Uterus (tissue), 4 donors: ENCODE measurements around the gene APC. TPM values are rescaled to one million over a fixed set of nuclear protein-coding genes. Genes with fewer than 3 reads are reported as not detected.
A peak's percentile ranks its signal among the peaks of the same experiment; 100 is the strongest.
"Not testable (repeated sequence)": the region's sequence is repeated elsewhere in the genome, so short reads cannot be mapped to it uniquely, and the experiment has no call there.

Experiments
- DNase-seq, 2 donors: peaks; one replicate each; pipeline ENCODE4 v3.0.0-alpha.2; 2019 to 2020
- H3K27ac ChIP-seq, 2 donors: fragments of 200-600 bp; sonication (generic); 1 replicate in 1 of 2; 2 replicates in 1 of 2; pipeline ENCODE4 v1.5.1; 2016 to 2018
- H3K27me3 ChIP-seq, 2 donors: fragments of 200-600 bp; sonication (generic); one replicate each; pipeline ENCODE4 v1.5.1; 2018 to 2019; ENCODE audit warnings: control low read depth in 1 of 2
- H3K36me3 ChIP-seq, 2 donors: fragments of 200-600 bp; sonication (generic); one replicate each; pipeline ENCODE4 v1.5.1; 2019; ENCODE audit warnings: control low read depth in 1 of 2
- H3K4me1 ChIP-seq, 2 donors: fragments of 200-600 bp; sonication (generic); one replicate each; pipeline ENCODE4 v1.5.1; 2018 to 2019; ENCODE audit warnings: control low read depth in 1 of 2
- H3K4me3 ChIP-seq, 2 donors: fragments of 200-600 bp; sonication (generic); 1 replicate in 1 of 2; 2 replicates in 1 of 2; pipeline ENCODE4 v1.5.1; 2018 to 2019; ENCODE audit warnings: mild to moderate bottlenecking in 1 of 2
- H3K9me3 ChIP-seq, 2 donors: fragments of 200-600 bp; sonication (generic); one replicate each; pipeline ENCODE4 v1.5.1; 2019; ENCODE audit warnings: control low read depth in 1 of 2
- POLR2A ChIP-seq, 2 donors: fragments of 450-650 bp; IDR thresholded peaks; one replicate each; pipeline ENCODE4 v1.6.1; 2016; ENCODE audit warnings: antibody characterized with exemption in 2 of 2, mild to moderate bottlenecking in 1 of 2, moderate library complexity in 1 of 2
- intact Hi-C: fragments of 100-400 bp; cut with DNase I; formaldehyde crosslinking; loops from one replicate; pipeline ENCODE4 v1.15.1; 2023; ENCODE audit warnings: low total_unique reads
- total RNA-seq, 4 donors: library from RNA; depleted of rRNA in 3 of 4; stranded (reverse); fragments of >200 nt in 3 of 4; gene quantifications; one replicate each; pipeline versions ENCODE4 v1.1.0 to v1.2.4, GENCODE V29; 2014 to 2023
- TF ChIP-seq, protein P1 (sequence below), 4 experiments: fragments of 200-600 bp in 2 of 4; fragments of 450-650 bp in 2 of 4; sonication (generic) in 2 of 4; IDR thresholded peaks; one replicate each; pipeline ENCODE4 v1.5.1; 2016 to 2019; ENCODE audit warnings: antibody characterized with exemption in 4 of 4, mild to moderate bottlenecking in 2 of 4, moderate library complexity in 1 of 4
- donor health status: DM: yes; HTN: yes; CAD: no.

The APC gene
- total RNA-seq, 4 donors from 2014 or later, result 45.4 to 132 (median 91.7) TPM

- intact Hi-C loops, result no loop called here
- H3K36me3 ChIP-seq, result no peaks in the 10 kb centered on the region
- H3K4me3 ChIP-seq, result no peak overlapping the region
- H3K27me3 ChIP-seq, result no peaks in the 10 kb centered on the region
- DNase-seq, result no peak
- TF ChIP-seq POLR2A (IDR thresholded peaks at IDR 0.05), result no peak
- TF ChIP-seq, protein P1, sequence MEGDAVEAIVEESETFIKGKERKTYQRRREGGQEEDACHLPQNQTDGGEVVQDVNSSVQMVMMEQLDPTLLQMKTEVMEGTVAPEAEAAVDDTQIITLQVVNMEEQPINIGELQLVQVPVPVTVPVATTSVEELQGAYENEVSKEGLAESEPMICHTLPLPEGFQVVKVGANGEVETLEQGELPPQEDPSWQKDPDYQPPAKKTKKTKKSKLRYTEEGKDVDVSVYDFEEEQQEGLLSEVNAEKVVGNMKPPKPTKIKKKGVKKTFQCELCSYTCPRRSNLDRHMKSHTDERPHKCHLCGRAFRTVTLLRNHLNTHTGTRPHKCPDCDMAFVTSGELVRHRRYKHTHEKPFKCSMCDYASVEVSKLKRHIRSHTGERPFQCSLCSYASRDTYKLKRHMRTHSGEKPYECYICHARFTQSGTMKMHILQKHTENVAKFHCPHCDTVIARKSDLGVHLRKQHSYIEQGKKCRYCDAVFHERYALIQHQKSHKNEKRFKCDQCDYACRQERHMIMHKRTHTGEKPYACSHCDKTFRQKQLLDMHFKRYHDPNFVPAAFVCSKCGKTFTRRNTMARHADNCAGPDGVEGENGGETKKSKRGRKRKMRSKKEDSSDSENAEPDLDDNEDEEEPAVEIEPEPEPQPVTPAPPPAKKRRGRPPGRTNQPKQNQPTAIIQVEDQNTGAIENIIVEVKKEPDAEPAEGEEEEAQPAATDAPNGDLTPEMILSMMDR (IDR thresholded peaks at IDR 0.05), result no peak
- H3K9me3 ChIP-seq, result no peaks in the 10 kb centered on the region
- no peaks in the 10 kb centered on the region for H3K4me1 ChIP-seq
- no peak overlapping the region for H3K27ac ChIP-seq
Observed at GRCh38 chr5:112849912-112850311, 112.2 kb downstream of the APC start.

DNA sequence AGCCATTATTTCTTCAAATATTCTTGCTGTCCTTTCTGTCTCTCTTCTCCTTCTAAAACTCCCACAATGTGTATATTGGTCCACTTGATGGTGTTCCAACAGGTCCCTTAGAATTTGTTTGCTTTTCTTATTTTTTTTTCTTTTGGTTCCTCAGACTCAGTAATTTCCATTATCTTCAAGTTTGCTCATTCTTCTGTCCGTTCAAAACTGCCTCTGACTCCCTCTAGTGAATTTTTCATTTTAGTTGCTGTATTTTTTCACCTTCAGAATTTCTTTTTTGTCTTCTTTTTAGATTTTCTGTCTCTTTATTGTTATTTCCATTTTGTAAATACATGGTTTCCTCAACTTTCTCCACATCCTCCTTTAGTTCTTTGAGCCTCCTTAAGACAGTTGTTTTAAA lies 117.0 kb downstream of the APC start:
- Histone ChIP-seq H3K9me3 (no peaks in the 10 kb centered on the region), H3K36me3 (no peaks in the 10 kb centered on the region), H3K4me1 (no peaks in the 10 kb centered on the region), H3K4me3 (no peak overlapping the region), H3K27me3 (no peaks in the 10 kb centered on the region), H3K27ac (no peak overlapping the region)
- intact Hi-C loops, result no loop called here
- no peak for DNase-seq
- TF ChIP-seq, protein P1 (IDR thresholded peaks at IDR 0.05), result no peak
- no peak for TF ChIP-seq POLR2A (IDR thresholded peaks at IDR 0.05)

GRCh38 chr5:112857866-112858265 lies 120.2 kb downstream of the APC start:
- Histone ChIP-seq H3K4me1 (peaks cover 0 to 11% of the 10 kb centered on the region in 2 donors), H3K36me3 (no peaks in the 10 kb centered on the region), H3K27ac (no peak overlapping the region), H3K9me3 (no peaks in the 10 kb centered on the region), H3K4me3 (no peak overlapping the region), H3K27me3 (no peaks in the 10 kb centered on the region)
- intact Hi-C loops, result no loop called here
- no peak for TF ChIP-seq POLR2A (IDR thresholded peaks at IDR 0.05)
- TF ChIP-seq, protein P1 (IDR thresholded peaks at IDR 0.05), result no peak
- DNase-seq, result no peak

DNA sequence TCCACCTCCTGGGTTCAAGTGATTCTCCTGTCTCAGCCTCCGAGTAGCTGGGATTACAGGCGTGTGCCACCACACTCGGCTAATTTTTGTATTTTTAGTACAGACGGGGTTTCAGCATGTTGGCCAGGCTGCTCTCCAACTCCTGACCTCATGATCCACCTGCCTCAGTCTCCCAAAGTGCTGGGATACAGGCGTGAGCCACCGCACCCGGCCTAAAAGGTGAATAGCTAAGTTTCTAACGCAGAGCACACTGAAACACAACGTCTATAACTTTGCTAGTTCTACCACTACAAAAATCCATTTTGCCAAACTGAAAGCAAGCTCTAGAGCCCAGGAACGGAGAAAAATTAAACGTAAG lies 122.9 kb downstream of the APC start:
- DNase-seq, intact Hi-C loops, H3K36me3 ChIP-seq, H3K27me3 ChIP-seq, H3K9me3 ChIP-seq: not testable (repeated sequence)
- Histone ChIP-seq H3K4me1 (peaks cover 0 to 14% of the 10 kb centered on the region in 2 donors), H3K27ac (peak overlapping the region; percentile 66 to 78), H3K4me3 (peak overlapping the region; percentile 69 to 73)

DNA sequence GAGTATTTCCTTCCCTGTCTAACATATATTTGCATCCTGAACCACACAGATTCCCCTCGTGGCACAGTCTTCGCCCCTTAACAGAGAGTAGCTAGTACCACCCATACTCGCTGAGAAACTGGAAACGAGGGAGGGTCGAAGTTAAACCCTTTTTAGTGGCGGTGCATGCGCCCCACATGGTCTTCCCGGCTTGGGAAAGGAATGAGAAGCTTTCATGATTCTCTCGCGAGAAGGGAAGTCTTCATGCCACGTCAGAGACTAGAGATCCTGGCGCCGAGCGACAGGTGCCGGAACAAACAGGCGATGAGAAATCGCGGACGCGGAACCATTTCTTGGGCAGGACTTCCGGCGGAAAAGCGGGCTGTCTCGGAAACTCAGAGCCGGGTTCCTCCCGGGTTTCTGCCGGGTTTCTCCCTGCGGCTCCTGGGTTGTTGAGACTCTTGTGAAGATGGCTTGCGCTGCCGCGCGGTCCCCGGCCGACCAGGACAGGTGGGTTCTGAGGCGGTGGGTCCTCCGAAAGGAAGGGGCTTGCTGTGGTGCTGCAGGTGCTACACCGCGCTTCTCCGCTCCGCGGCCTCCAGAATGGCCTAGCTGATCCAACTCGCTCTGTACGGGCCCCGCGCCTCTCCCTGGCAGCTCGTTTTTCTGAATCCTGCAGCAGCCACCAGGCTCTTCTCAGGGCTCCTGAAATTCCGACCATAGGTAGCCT lies 123.4 kb downstream of the APC start, which contains the start of gene SRP19:
Gene SRP19, plus strand, starts transcription at position 359 of the 709 bp plus-strand sequence. Its CDS starts 90 bp downstream, at position 449.
- intact Hi-C loops, result no loop called here
- DNase-seq, result peak; percentile 93 to 95
- Histone ChIP-seq H3K27ac (peak within 1 kb of the TSS; percentile 66 to 78), H3K4me3 (peak within 1 kb of the TSS; percentile 69 to 73), H3K36me3 (no peaks in the 10 kb centered on the region), H3K9me3 (no peaks in the 10 kb centered on the region), H3K27me3 (no peaks in the 10 kb centered on the region), H3K4me1 (peaks cover 0 to 14% of the 10 kb centered on the region in 2 donors)
- TF ChIP-seq, protein P1 (IDR thresholded peaks at IDR 0.05), result no peak
- peak; percentile 20 to 69 for TF ChIP-seq POLR2A (IDR thresholded peaks at IDR 0.05)
